Calu3 (cell line): ENCODE data around the gene NOL8. TPM values are rescaled to one million over a fixed set of nuclear protein-coding genes. Genes with fewer than 3 reads are reported as not detected.

Source experiments
- BruUV-seq: library from RNA; stranded (reverse); fragments of 400-500 nt; replicated peaks from 2 replicates; lab custom pipeline; 2021; lab: Mats Ljungman, UMichigan
- CTCF ChIA-PET: fragments of 300-600 bp; sonication (Branson Sonifier 250); formaldehyde crosslinking; loops from one replicate; lab custom pipeline; 2022; ENCODE audit warnings: antibody characterized with exemption; lab: Charles Lee
- DNase-seq: peaks from one replicate; pipeline ENCODE4 v3.0.0; 2022
- H3K27ac Mint-ChIP-seq: one replicate; pipeline ENCODE4 v1.8.0; 2022; ENCODE audit warnings: mixed read lengths; ENCODE audit not compliant: unreplicated experiment
- H3K27me3 Mint-ChIP-seq: one replicate; pipeline ENCODE4 v1.8.0; 2022; ENCODE audit warnings: mixed read lengths; ENCODE audit not compliant: unreplicated experiment
- H3K36me3 Mint-ChIP-seq: one replicate; pipeline ENCODE4 v1.8.0; 2022; ENCODE audit warnings: mild to moderate bottlenecking, moderate library complexity, mixed read lengths; ENCODE audit not compliant: insufficient read depth, unreplicated experiment
- H3K4me1 Mint-ChIP-seq: one replicate; pipeline ENCODE4 v1.8.0; 2022; ENCODE audit warnings: mild to moderate bottlenecking, low read depth, mixed read lengths; ENCODE audit not compliant: unreplicated experiment
- H3K4me3 Mint-ChIP-seq: one replicate; pipeline ENCODE4 v1.8.0; 2022; ENCODE audit warnings: mild to moderate bottlenecking, low read depth, moderate library complexity, mixed read lengths; ENCODE audit not compliant: unreplicated experiment
- H3K9me3 Mint-ChIP-seq: one replicate; pipeline ENCODE4 v1.8.0; 2022; ENCODE audit warnings: low read depth, mixed read lengths; ENCODE audit not compliant: unreplicated experiment
- intact Hi-C: fragments of 100-400 bp; cut with micrococcal nuclease; formaldehyde crosslinking; loops from one replicate; pipeline ENCODE4 v1.10.0; 2022; ENCODE audit not compliant: unreplicated experiment
- total RNA-seq: library from RNA; stranded (reverse); gene quantifications from 2 replicates; pipeline ENCODE4 v1.2.3, GENCODE V29; 2022
- TF ChIP-seq, protein P1 (sequence below): fragments of 200-600 bp; IDR thresholded peaks from one replicate; pipeline ENCODE4 v1.8.0; 2022; ENCODE audit warnings: antibody characterized with exemption; ENCODE audit not compliant: unreplicated experiment

Gene NOL8
- total RNA-seq, 1 experiment from 2014 or later: 42.9 TPM

- H3K9me3 Mint-ChIP-seq: no peaks in the 10 kb centered on the region
- H3K4me3 Mint-ChIP-seq: no peak overlapping the region
- peaks cover 44% of the 10 kb centered on the region for H3K36me3 Mint-ChIP-seq
- DNase-seq: no peak
- peaks cover 7% of the 10 kb centered on the region for H3K4me1 Mint-ChIP-seq
- no peak overlapping the region for H3K27ac Mint-ChIP-seq
- TF ChIP-seq, protein P1, sequence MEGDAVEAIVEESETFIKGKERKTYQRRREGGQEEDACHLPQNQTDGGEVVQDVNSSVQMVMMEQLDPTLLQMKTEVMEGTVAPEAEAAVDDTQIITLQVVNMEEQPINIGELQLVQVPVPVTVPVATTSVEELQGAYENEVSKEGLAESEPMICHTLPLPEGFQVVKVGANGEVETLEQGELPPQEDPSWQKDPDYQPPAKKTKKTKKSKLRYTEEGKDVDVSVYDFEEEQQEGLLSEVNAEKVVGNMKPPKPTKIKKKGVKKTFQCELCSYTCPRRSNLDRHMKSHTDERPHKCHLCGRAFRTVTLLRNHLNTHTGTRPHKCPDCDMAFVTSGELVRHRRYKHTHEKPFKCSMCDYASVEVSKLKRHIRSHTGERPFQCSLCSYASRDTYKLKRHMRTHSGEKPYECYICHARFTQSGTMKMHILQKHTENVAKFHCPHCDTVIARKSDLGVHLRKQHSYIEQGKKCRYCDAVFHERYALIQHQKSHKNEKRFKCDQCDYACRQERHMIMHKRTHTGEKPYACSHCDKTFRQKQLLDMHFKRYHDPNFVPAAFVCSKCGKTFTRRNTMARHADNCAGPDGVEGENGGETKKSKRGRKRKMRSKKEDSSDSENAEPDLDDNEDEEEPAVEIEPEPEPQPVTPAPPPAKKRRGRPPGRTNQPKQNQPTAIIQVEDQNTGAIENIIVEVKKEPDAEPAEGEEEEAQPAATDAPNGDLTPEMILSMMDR: no peak
- no peaks in the 10 kb centered on the region for H3K27me3 Mint-ChIP-seq
- no TSS peak for BruUV-seq
- intact Hi-C loops: no loop called here
- CTCF ChIA-PET: no interaction called here
Observed at GRCh38 chr9:92312887-92313623, 12.1 kb downstream of the NOL8 start.

- Mint-ChIP-seq H3K4me1 (peaks cover 7% of the 10 kb centered on the region), H3K36me3 (peaks cover 35% of the 10 kb centered on the region), H3K4me3 (no peak overlapping the region), H3K27ac (no peak overlapping the region), H3K9me3 (no peaks in the 10 kb centered on the region), H3K27me3 (no peaks in the 10 kb centered on the region)
- TF ChIP-seq, protein P1: no peak
- BruUV-seq: no TSS peak
- intact Hi-C loops: no loop called here
- no peak for DNase-seq
- CTCF ChIA-PET: no interaction called here
Observed at GRCh38 chr9:92310562-92310961, 14.6 kb downstream of the NOL8 start.

DNA sequence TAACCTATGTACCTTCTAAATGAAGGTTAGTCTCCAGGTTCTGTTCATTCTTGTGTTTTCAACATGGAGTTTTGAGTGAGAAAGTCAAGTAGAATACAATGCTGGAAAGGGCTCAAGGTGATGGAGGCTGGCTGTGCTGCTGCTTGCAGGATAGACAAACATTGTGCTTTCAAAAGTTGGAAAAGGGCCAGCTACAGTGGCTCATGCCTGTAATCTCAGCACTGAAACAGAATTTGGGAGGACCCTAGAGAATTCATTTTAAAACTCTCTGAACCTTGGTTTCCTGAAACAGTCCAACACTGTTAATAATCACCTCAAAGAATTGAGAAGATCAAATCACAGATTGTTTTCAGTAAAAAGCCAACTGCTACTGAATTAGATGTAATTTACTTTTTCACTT is 16.3 kb downstream of the NOL8 start:
- intact Hi-C loops: no loop called here
- Mint-ChIP-seq H3K27ac (no peak overlapping the region), H3K27me3 (no peaks in the 10 kb centered on the region), H3K9me3 (no peaks in the 10 kb centered on the region), H3K4me3 (no peak overlapping the region), H3K4me1 (peaks cover 7% of the 10 kb centered on the region), H3K36me3 (peaks cover 31% of the 10 kb centered on the region)
- no peak for DNase-seq
- TF ChIP-seq, protein P1: no peak
- BruUV-seq: no TSS peak
- CTCF ChIA-PET: no interaction called here

DNA sequence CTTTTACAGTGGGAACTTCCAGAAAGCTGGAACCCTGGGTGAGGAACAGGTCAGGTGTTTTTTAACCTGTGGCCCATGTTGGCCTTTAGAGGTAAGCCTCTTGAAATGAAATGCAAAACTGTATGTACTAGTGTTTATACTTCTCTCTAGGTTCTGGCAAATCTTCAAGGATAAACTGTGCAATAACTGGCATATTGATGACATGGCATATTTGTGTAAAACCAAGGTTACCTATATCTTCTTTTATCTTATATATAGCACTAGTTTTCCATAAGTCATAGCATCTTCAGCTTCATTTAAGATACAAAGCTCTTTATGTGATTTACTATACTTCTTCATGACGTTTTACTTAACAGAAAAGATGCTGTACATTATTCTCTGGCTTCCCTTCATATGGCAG is 24.2 kb downstream of the NOL8 start:
- Mint-ChIP-seq H3K9me3 (no peaks in the 10 kb centered on the region), H3K4me1 (no peaks in the 10 kb centered on the region), H3K4me3 (no peak overlapping the region), H3K27me3 (no peaks in the 10 kb centered on the region), H3K36me3 (no peaks in the 10 kb centered on the region), H3K27ac (no peak overlapping the region)
- CTCF ChIA-PET: no interaction called here
- intact Hi-C loops: no loop called here
- no TSS peak for BruUV-seq
- no peak for DNase-seq
- TF ChIP-seq, protein P1: no peak
